HL-60 (cell line): ENCODE measurements around the gene ADISSP.

Source experiments
- CTCF ChIP-seq: IDR thresholded peaks from one replicate; pipeline ENCODE4 v1.5.1; 2011; ENCODE audit warnings: low read length, control low read depth, inconsistent platforms; ENCODE audit not compliant: insufficient read depth
- POLR2AphosphoS5 ChIP-seq: IDR thresholded peaks from 2 replicates; pipeline ENCODE4 v1.6.1; 2012; ENCODE audit warnings: low read depth

GRCh38 chr20:3738111-3739053, 29.2 kb downstream of the ADISSP start:
- TF ChIP-seq CTCF (no peak), POLR2AphosphoS5 (no peak)
